Activated B cell treated with CpG ODN at 0.5 μM for 24 hours (primary cell): ENCODE measurements around the gene TMEM115. TPM values are rescaled to one million over a fixed set of nuclear protein-coding genes. Genes with fewer than 3 reads are reported as not detected.
"Not testable (repeated sequence)": the region's sequence is repeated elsewhere in the genome, so short reads cannot be mapped to it uniquely, and the experiment has no call there.

Experiments
- ATAC-seq: fragments of 200-7000 bp; cut with Tn5 transposase; one replicate; pipeline ENCODE4 v1.10.0; 2021; ENCODE audit warnings: low read depth, mild to moderate bottlenecking, moderate library complexity
- CTCF ChIA-PET: fragments of 350-600 bp; sonication (Branson Sonifier 250); formaldehyde crosslinking; loops from one replicate; lab custom pipeline; 2021; ENCODE audit warnings: antibody characterized with exemption; lab: Charles Lee
- POLR2A ChIA-PET: fragments of 350-600 bp; sonication (Branson Sonifier 250); formaldehyde crosslinking; loops from one replicate; lab custom pipeline; 2021; ENCODE audit warnings: antibody characterized with exemption; lab: Charles Lee
- DNase-seq: peaks from one replicate; pipeline ENCODE4 v3.0.0; 2022
- H3K27ac Mint-ChIP-seq: one replicate; pipeline ENCODE4 v1.8.0; 2020; ENCODE audit warnings: mixed read lengths
- H3K27me3 Mint-ChIP-seq: one replicate; pipeline ENCODE4 v1.8.0; 2021; ENCODE audit warnings: mixed read lengths
- H3K36me3 Mint-ChIP-seq: one replicate; pipeline ENCODE4 v1.8.0; 2021; ENCODE audit warnings: low read depth, mixed read lengths
- H3K4me1 Mint-ChIP-seq: one replicate; pipeline ENCODE4 v1.8.0; 2021; ENCODE audit warnings: mixed read lengths
- H3K4me3 Mint-ChIP-seq: one replicate; pipeline ENCODE4 v1.8.0; 2020; ENCODE audit warnings: mild to moderate bottlenecking, mixed read lengths
- H3K9me3 Mint-ChIP-seq: one replicate; pipeline ENCODE4 v1.8.0; 2020; ENCODE audit warnings: mixed read lengths
- CTCF ChIP-seq: fragments of 200-600 bp; IDR thresholded peaks from one replicate; pipeline ENCODE4 v1.8.0; 2022; ENCODE audit warnings: antibody characterized with exemption, mild to moderate bottlenecking
- intact Hi-C: fragments of 100-400 bp; cut with micrococcal nuclease; formaldehyde crosslinking; loops from one replicate; pipeline ENCODE4 v1.15.1; 2024
- total RNA-seq: library from RNA; stranded (reverse); gene quantifications from 2 replicates; pipeline ENCODE4 v1.2.3, GENCODE V29; 2022

The TMEM115 gene
- total RNA-seq, 1 donor from 2014 or later = 19.6 TPM

GRCh38 chr3:50317300-50317699 lies 42.0 kb downstream of the TMEM115 start:
- Mint-ChIP-seq H3K27ac (no peak overlapping the region), H3K9me3 (no peaks in the 10 kb centered on the region), H3K27me3 (no peaks in the 10 kb centered on the region), H3K4me3 (no peak overlapping the region), H3K36me3 (peaks cover 3% of the 10 kb centered on the region), H3K4me1 (peaks cover 36% of the 10 kb centered on the region)
- ChIA-PET POLR2A (interaction anchor here (1.0 to 1.3 kb wide), 3 partner anchors 18 to 33 kb away, joined by 3 to 4 read pairs (median 4); partner anchors contain the start of genes CYB561D2, HYAL3, NAA80 and NPRL2), CTCF (no interaction called here)
- intact Hi-C loops = no loop called here
- ATAC-seq (no peak), DNase-seq (no peak)
- no peak for TF ChIP-seq CTCF

GRCh38 chr3:50316657-50317242 lies 42.6 kb downstream of the TMEM115 start:
- Mint-ChIP-seq H3K9me3 (no peaks in the 10 kb centered on the region), H3K36me3 (peaks cover 3% of the 10 kb centered on the region), H3K27ac (peak overlapping the region; percentile 85), H3K4me3 (peak overlapping the region; percentile 58), H3K27me3 (no peaks in the 10 kb centered on the region), H3K4me1 (peaks cover 36% of the 10 kb centered on the region)
- no peak for TF ChIP-seq CTCF
- ChIA-PET CTCF (no interaction called here), POLR2A (interaction anchor here (0.6 to 1.3 kb wide), 4 partner anchors 17 to 72 kb away, joined by 3 to 4 read pairs (median 4); partner anchors contain the start of genes CYB561D2, HYAL3, NAA80 and NPRL2)
- intact Hi-C loops = no loop called here
- DNase-seq (no peak), ATAC-seq (peak; percentile 35)

- Mint-ChIP-seq H3K4me3 (no peak overlapping the region), H3K4me1 (peaks cover 27% of the 10 kb centered on the region), H3K36me3 (no peaks in the 10 kb centered on the region), H3K27me3 (no peaks in the 10 kb centered on the region), H3K27ac (no peak overlapping the region), H3K9me3 (no peaks in the 10 kb centered on the region)
- intact Hi-C loops = no loop called here
- ChIA-PET POLR2A (interaction anchor here (0.9 kb wide), 1 partner anchor 9 kb away, joined by 3 read pairs; no protein-coding TSS in a partner anchor), CTCF (interaction anchor here (1.1 kb wide), 1 partner anchor 16 kb away, joined by 3 read pairs; the partner anchor contains the start of genes HYAL3 and NAA80)
- DNase-seq (no peak), ATAC-seq (no peak)
- TF ChIP-seq CTCF = no peak
Measured at GRCh38 chr3:50314816-50315215, 44.5 kb downstream of the TMEM115 start.

GRCh38 chr3:50314342-50314741 lies 45.0 kb downstream of the TMEM115 start:
- TF ChIP-seq CTCF = no peak
- H3K9me3 Mint-ChIP-seq = no peaks in the 10 kb centered on the region
- ChIA-PET CTCF (interaction anchor here (1.1 kb wide), 1 partner anchor 15 kb away, joined by 3 read pairs; the partner anchor contains the start of genes HYAL3 and NAA80), POLR2A (interaction anchor here (0.9 kb wide), 1 partner anchor 8 kb away, joined by 3 read pairs; no protein-coding TSS in a partner anchor)
- H3K27me3 Mint-ChIP-seq = no peaks in the 10 kb centered on the region
- no peak for ATAC-seq
- H3K4me3 Mint-ChIP-seq = no peak overlapping the region
- intact Hi-C loops = no loop called here
- H3K36me3 Mint-ChIP-seq = no peaks in the 10 kb centered on the region
- peaks cover 23% of the 10 kb centered on the region for H3K4me1 Mint-ChIP-seq
- DNase-seq = no peak
- peak overlapping the region; percentile 11 for H3K27ac Mint-ChIP-seq

GRCh38 chr3:50312041-50312440 lies 47.3 kb downstream of the TMEM115 start:
- H3K9me3 Mint-ChIP-seq, intact Hi-C loops, H3K36me3 Mint-ChIP-seq, POLR2A ChIA-PET, ATAC-seq, H3K27ac Mint-ChIP-seq, CTCF ChIA-PET, H3K27me3 Mint-ChIP-seq, H3K4me3 Mint-ChIP-seq, DNase-seq: not testable (repeated sequence)
- peaks cover 11% of the 10 kb centered on the region for H3K4me1 Mint-ChIP-seq

Other genes starting within 250 kb of the TMEM115 start
- gene SEMA3F, start 204.2 kb downstream of the TMEM115 start, total RNA-seq = 0.34 TPM in 1 of 2 replicates, not detected in the other
- gene GNAT1, start 167.9 kb downstream of the TMEM115 start, total RNA-seq = not detected in 2 replicates
- gene SLC38A3, start 154.2 kb downstream of the TMEM115 start, total RNA-seq = not detected in 2 replicates
- 281 and 295 TPM in 2 replicates for gene GNAI2, start 123.3 kb downstream of the TMEM115 start, total RNA-seq
- gene SEMA3B, start 90.4 kb downstream of the TMEM115 start, total RNA-seq = 0.15 TPM in 1 of 2 replicates, not detected in the other
- gene LSMEM2, start 80.4 kb downstream of the TMEM115 start, total RNA-seq = not detected in 2 replicates
- gene IFRD2, start 67.1 kb downstream of the TMEM115 start, total RNA-seq = 92.2 and 105 TPM in 2 replicates
- 2.0 and 2.5 TPM in 2 replicates for gene HYAL3, start 60.1 kb downstream of the TMEM115 start, total RNA-seq
- gene NAA80, start 60.1 kb downstream of the TMEM115 start, total RNA-seq = 23.9 and 24.8 TPM in 2 replicates
- gene HYAL1, start 55.9 kb downstream of the TMEM115 start, total RNA-seq = 0.47 and 0.73 TPM in 2 replicates
- gene HYAL2, start 36.8 kb downstream of the TMEM115 start, total RNA-seq = 4.2 and 4.4 TPM in 2 replicates
- 32.2 and 33.4 TPM in 2 replicates for gene TUSC2, start 31.3 kb downstream of the TMEM115 start, total RNA-seq
- 34.0 and 38.0 TPM in 2 replicates for gene RASSF1, start 18.7 kb downstream of the TMEM115 start, total RNA-seq
- 0.61 and 0.64 TPM in 2 replicates for gene ZMYND10, start 13.8 kb downstream of the TMEM115 start, total RNA-seq
- 23.6 and 26.4 TPM in 2 replicates for gene NPRL2, start 8.7 kb downstream of the TMEM115 start, total RNA-seq
- gene CYB561D2, start 8.7 kb downstream of the TMEM115 start, total RNA-seq = 22.9 and 26.0 TPM in 2 replicates
- gene CACNA2D2, start 144.1 kb upstream of the TMEM115 start, total RNA-seq = 0.34 and 0.53 TPM in 2 replicates
- gene C3orf18, start 208.2 kb upstream of the TMEM115 start, total RNA-seq = 4.5 and 5.9 TPM in 2 replicates
- gene HEMK1, start 210.0 kb upstream of the TMEM115 start, total RNA-seq = 23.5 and 26.9 TPM in 2 replicates